ENCODE data around the gene ADNP. TPM values are rescaled to one million over a fixed set of nuclear protein-coding genes. Genes with fewer than 3 reads are reported as not detected.

The ADNP gene
- total RNA-seq, 4 donors from 2014 or later: 51.4 to 67.2 (median 55.4) TPM

DNA sequence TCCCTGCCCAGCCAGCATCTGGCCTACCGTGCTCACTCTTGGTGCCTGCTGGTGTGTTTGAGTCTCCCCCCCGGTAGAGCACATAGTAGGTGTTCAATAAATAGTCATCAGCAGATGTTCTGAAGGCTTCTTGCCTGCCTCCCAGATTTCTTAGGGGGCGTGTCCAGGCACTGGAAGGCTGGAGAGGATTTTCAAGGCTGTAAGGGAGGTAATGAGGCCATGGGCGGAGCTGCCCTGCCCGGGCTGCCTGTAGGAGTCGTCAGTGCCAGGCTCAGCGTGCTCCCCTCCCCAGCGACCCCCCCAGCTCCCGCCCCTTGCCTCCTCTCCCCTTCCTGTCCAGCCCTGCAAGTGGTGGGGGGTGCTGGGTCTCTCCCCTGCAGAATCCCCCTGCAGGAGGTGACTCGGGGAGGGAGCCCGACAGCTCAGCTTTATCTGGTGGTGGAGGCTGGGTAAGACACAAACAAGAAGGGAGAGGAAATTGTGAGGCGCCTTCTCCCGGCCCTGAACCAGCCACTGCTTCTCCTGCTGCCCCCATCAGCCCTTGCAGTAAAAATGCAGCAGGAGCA lies 80.4 kb downstream of the ADNP start:
- H3K4me3 ChIP-seq: no peak overlapping the region
- no peak for TF ChIP-seq POLR2A (IDR thresholded peaks at IDR 0.05)
- TF ChIP-seq, protein P1, sequence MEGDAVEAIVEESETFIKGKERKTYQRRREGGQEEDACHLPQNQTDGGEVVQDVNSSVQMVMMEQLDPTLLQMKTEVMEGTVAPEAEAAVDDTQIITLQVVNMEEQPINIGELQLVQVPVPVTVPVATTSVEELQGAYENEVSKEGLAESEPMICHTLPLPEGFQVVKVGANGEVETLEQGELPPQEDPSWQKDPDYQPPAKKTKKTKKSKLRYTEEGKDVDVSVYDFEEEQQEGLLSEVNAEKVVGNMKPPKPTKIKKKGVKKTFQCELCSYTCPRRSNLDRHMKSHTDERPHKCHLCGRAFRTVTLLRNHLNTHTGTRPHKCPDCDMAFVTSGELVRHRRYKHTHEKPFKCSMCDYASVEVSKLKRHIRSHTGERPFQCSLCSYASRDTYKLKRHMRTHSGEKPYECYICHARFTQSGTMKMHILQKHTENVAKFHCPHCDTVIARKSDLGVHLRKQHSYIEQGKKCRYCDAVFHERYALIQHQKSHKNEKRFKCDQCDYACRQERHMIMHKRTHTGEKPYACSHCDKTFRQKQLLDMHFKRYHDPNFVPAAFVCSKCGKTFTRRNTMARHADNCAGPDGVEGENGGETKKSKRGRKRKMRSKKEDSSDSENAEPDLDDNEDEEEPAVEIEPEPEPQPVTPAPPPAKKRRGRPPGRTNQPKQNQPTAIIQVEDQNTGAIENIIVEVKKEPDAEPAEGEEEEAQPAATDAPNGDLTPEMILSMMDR (IDR thresholded peaks at IDR 0.05): no peak
- no peak for TF ChIP-seq POLR2AphosphoS5 (IDR thresholded peaks at IDR 0.05)
- no peak for TF ChIP-seq EP300 (IDR thresholded peaks at IDR 0.05)
- no peaks in the 10 kb centered on the region for H3K27me3 ChIP-seq
- ATAC-seq: no peak
- H3K4me1 ChIP-seq: peaks cover 0 to 17% (median 14%) of the 10 kb centered on the region in 3 donors
- no peak overlapping the region for H3K27ac ChIP-seq
- no peaks in the 10 kb centered on the region for H3K36me3 ChIP-seq
- H3K9me3 ChIP-seq: no peaks in the 10 kb centered on the region
- WGBS, 2 donors (ENCODE audit: low coverage in 1 of 2): no CpG with 5 or more reads among the region's 13 CpGs

DNA sequence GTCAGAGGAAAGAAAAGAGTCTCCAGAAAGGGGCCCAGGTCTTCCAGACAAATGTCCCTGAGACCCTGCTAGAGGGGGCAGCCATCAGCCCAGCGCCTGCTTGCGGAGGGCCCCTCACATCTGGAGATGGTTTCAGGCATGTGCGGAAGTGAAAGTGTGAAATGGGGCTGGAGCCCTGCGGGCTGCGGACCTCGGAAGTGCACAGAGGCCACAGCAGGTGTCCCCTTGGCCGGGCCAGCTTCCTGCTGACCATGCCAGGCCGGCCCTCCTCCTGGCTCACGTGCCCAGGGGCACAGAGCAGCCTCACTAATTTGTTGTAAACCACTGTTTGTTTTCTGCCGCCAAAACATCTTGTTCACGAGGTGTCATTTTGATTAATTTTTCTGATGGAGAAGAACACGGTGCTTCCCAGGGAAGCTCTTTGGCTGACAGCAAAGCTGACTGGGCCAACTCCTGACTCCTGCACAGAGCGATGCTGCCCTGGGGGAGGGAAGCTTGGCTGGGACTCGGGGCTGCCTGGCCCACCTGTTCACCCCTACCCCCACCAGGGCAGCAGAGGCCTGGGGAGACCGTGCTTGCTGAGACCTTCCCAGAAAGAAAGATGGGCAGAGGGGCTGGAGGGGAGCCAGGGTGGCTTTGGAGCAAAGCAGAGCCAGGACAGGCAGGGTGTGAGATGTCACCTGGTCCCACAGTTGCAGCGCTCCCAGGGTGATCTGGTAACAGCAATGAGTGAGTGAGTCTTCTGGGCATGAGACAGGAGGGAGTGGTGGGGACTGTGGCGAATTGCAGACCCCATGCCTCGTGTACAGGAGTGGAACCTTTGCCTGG lies 82.2 kb downstream of the ADNP start:
- TF ChIP-seq, protein P1 (IDR thresholded peaks at IDR 0.05): no peak
- TF ChIP-seq POLR2AphosphoS5 (IDR thresholded peaks at IDR 0.05) (peak; percentile 10), POLR2A (IDR thresholded peaks at IDR 0.05) (no peak)
- Histone ChIP-seq H3K36me3 (no peaks in the 10 kb centered on the region), H3K27me3 (no peaks in the 10 kb centered on the region), H3K9me3 (no peaks in the 10 kb centered on the region), H3K4me1 (peaks cover 0 to 17% (median 14%) of the 10 kb centered on the region in 3 donors), H3K27ac (peak overlapping the region in 3 of 4 donors; percentile 32 to 68 (median 59)), H3K4me3 (peak overlapping the region in 1 of 2 donors; percentile 30)
- whole genome bisulfite sequencing, 2 donors (ENCODE audit: low coverage in 1 of 2): 51 to 100% methylated on average over 1 to 6 of the region's 18 CpGs
- peak; percentile 42 for ATAC-seq

DNA sequence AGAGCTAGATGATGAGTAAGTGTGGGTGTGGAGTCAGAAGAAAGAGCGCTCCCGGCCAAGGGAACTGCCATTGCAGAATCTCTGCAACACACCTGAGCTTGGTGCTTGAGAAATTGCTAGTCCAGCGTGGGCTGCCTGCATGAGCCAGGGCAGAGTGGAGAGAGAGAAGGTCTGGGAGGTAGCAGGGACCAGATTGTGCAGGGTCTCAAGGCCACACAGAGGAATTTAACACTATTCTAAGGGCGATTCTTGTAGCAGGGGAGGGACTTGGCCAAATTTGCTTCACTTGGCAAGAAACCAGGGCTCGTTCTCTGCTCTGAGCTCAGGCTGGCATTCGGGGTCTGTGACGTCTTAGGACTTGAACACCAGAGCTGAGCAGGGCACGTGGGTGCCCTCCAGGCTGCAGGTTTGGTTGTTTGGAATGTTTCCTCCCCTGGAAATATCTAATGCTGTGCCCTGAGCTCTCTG lies 82.9 kb downstream of the ADNP start:
- no peaks in the 10 kb centered on the region for H3K9me3 ChIP-seq
- peaks cover 0 to 17% (median 14%) of the 10 kb centered on the region in 3 donors for H3K4me1 ChIP-seq
- peak overlapping the region in 1 of 2 donors; percentile 30 for H3K4me3 ChIP-seq
- H3K27me3 ChIP-seq: no peaks in the 10 kb centered on the region
- 60 to 61% methylated on average over 3 of the region's 8 CpGs for WGBS, 2 donors (ENCODE audit: low coverage in 1 of 2)
- no peak for TF ChIP-seq POLR2A (IDR thresholded peaks at IDR 0.05)
- peak; percentile 61 for ATAC-seq
- no peaks in the 10 kb centered on the region for H3K36me3 ChIP-seq
- H3K27ac ChIP-seq: peak overlapping the region in 3 of 4 donors; percentile 32 to 68 (median 59)

DNA sequence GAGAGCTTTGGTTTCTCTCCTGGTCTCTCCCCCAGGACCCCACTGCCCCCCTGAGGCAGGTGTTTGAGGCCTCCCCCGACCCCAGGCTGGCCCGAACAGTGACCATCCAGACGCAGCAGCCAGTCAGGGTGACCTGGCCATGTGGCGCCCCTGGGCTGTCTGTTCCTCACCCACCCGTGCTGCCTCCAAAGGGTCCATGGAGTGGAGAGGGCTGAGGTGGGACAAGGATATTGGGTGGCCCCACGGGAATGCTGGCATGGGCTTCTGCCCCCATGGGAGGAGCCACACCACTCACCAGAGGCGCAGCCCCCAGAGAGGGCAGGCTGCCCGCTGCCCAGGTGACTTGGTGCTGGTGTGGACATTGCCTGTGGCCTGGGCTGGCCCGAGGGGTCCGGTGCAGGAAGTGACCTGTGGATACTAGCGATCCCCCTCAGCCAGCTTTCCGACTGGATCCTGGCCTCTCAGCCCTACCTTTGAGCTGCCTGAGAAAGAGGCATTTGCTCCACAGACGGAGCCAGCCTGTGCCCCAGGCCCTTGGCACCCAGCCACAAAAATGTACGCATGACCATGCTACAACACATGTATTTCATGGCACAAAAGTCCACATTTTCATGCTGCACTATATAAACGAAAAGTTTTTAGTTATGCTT lies 85.5 kb downstream of the ADNP start:
- ATAC-seq: no peak
- Histone ChIP-seq H3K27ac (no peak overlapping the region), H3K27me3 (no peaks in the 10 kb centered on the region), H3K4me3 (no peak overlapping the region), H3K4me1 (peaks cover 0 to 17% (median 14%) of the 10 kb centered on the region in 3 donors), H3K36me3 (no peaks in the 10 kb centered on the region), H3K9me3 (no peaks in the 10 kb centered on the region)
- TF ChIP-seq EP300 (IDR thresholded peaks at IDR 0.05) (no peak), POLR2AphosphoS5 (IDR thresholded peaks at IDR 0.05) (no peak), POLR2A (IDR thresholded peaks at IDR 0.05) (no peak)
- TF ChIP-seq, protein P1 (IDR thresholded peaks at IDR 0.05): no peak
- WGBS, 2 donors (ENCODE audit: low coverage in 1 of 2): 80 to 93% methylated on average over 1 to 2 of the region's 15 CpGs

DNA sequence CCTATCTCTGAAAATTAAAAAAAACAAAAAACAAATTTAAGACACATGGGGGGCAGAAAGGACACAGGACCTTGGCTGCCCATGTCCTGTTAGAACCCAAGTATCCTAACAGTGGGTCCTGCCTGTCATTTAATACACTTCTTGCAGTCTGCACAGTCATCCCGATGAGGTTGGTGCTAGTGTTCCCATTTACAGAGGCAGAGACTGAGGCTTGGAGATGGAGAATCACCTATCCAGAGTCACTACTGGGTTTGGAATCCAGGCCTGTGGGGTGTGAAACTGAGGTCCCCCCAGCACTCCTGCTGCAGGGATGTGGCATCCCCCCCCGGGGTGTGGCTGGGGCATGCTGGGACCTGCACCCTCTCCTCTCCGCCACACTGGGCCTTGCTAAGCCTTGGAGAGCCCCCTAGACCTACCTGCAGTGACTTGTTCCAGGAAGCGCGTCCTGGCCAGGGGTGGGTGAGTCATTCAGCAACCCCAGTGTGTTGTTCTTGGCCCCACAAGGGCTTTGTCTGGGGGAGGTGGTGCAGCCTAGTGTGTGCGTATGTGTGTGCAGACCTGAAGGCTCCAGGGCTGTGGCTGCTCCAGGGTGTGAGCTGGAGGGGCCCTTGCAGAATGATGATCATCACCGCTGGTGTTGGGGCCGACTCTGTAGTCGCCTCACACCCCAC lies 86.7 kb downstream of the ADNP start:
- ATAC-seq: no peak
- Histone ChIP-seq H3K9me3 (no peaks in the 10 kb centered on the region), H3K4me1 (peaks cover 0 to 16% (median 14%) of the 10 kb centered on the region in 3 donors), H3K36me3 (no peaks in the 10 kb centered on the region), H3K27me3 (no peaks in the 10 kb centered on the region), H3K4me3 (no peak overlapping the region), H3K27ac (no peak overlapping the region)
- TF ChIP-seq POLR2A (IDR thresholded peaks at IDR 0.05) (no peak), EP300 (IDR thresholded peaks at IDR 0.05) (no peak), POLR2AphosphoS5 (IDR thresholded peaks at IDR 0.05) (no peak)
- 100% methylated on average over 1 of the region's 9 CpGs for WGBS, 2 donors (ENCODE audit: low coverage in 1 of 2)

Measured in gastroesophageal sphincter (tissue), 4 donors.